Measurements from ENCODE around the gene GDF15.

The GDF15 gene

DNA sequence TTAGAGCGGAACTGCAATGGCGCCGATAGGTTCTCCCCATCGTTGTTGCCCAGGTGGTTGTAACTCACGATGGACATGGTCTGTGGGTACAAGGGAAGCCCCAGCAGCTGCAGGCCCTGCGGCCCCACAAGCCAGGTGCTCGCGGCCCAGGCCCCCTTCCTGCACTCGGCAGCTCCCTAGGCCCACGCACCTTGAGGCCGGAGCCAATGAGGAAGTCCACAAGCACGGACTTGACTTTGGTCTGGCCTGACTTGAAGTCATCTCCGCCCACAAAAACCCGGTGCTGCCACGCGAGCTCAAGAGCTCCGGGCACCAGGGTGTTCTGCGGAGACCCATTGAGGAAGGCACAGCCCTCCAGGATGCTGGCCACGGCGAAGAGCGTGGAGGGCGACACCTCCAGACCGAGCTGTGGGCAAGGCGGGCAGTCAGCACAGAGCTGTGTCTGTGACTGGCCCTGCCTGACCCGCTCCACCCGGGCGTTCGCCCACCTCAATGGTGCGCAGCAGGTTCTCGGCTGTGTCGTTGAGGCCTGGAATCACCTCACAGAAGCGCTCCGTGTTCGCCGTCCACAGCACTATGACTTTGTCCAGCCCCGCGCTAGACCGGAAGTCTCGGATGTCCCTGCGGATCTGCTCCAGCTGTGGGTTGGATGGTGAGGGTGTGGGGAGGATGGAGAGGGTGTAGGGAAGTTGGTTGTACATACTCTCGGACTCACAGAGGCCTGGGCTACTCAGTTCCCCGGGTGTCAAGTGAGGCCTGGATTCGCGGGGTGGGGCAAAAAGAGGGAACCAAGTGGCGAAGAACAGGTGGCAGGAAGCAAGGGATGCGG, 50.1 kb downstream of the GDF15 start:
- H3K9ac ChIP-seq (ENCODE audit: low read depth, low read length, poor library complexity, severe bottlenecking): peak overlapping the region; percentile 69
- H3K4me3 ChIP-seq (ENCODE audit: low read length, poor library complexity, severe bottlenecking): peak overlapping the region; percentile 75
- peaks cover 8% of the 10 kb centered on the region; the same call in 1 of the 2 replicates for H3F3A ChIP-seq (ENCODE audit: low read depth)

GRCh38 chr19:18436671-18437490, 50.9 kb downstream of the GDF15 start:
- no peaks in the 10 kb centered on the region for H3K27me3 ChIP-seq (ENCODE audit: insufficient read depth, low read length, poor library complexity, severe bottlenecking)
- peaks cover 7% of the 10 kb centered on the region for H3K4me1 ChIP-seq (ENCODE audit: insufficient read depth, low read length, poor library complexity, severe bottlenecking)
- H3K9me3 ChIP-seq (ENCODE audit: insufficient read depth, low read depth, low read length): no peaks in the 10 kb centered on the region
- peaks cover 8% of the 10 kb centered on the region; the same call in 1 of the 2 replicates for H3F3A ChIP-seq (ENCODE audit: low read depth)
- H3K4me2 ChIP-seq (ENCODE audit: low read depth, low read length, poor library complexity, severe bottlenecking): peak overlapping the region; percentile 94
- peak overlapping the region; percentile 75 for H3K4me3 ChIP-seq (ENCODE audit: low read length, poor library complexity, severe bottlenecking)
- no peaks in the 10 kb centered on the region for H4K20me1 ChIP-seq (ENCODE audit: insufficient read depth, low read length, poor library complexity, severe bottlenecking)
- TF ChIP-seq, protein P1, sequence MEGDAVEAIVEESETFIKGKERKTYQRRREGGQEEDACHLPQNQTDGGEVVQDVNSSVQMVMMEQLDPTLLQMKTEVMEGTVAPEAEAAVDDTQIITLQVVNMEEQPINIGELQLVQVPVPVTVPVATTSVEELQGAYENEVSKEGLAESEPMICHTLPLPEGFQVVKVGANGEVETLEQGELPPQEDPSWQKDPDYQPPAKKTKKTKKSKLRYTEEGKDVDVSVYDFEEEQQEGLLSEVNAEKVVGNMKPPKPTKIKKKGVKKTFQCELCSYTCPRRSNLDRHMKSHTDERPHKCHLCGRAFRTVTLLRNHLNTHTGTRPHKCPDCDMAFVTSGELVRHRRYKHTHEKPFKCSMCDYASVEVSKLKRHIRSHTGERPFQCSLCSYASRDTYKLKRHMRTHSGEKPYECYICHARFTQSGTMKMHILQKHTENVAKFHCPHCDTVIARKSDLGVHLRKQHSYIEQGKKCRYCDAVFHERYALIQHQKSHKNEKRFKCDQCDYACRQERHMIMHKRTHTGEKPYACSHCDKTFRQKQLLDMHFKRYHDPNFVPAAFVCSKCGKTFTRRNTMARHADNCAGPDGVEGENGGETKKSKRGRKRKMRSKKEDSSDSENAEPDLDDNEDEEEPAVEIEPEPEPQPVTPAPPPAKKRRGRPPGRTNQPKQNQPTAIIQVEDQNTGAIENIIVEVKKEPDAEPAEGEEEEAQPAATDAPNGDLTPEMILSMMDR (conservative IDR thresholded peaks at IDR 0.05; ENCODE audit: low read length): no peak
- no peak for TF ChIP-seq EZH2phosphoT487 (IDR thresholded peaks at IDR 0.05; ENCODE audit: borderline replicate concordance)
- peak overlapping the region; percentile 69 for H3K9ac ChIP-seq (ENCODE audit: low read depth, low read length, poor library complexity, severe bottlenecking)
- no peaks in the 10 kb centered on the region for H3K79me2 ChIP-seq (ENCODE audit: insufficient read depth, low read length)
- peak overlapping the region; percentile 94 for H2AFZ ChIP-seq (ENCODE audit: low read length)
- H3K36me3 ChIP-seq (ENCODE audit: insufficient read depth, low read length): no peaks in the 10 kb centered on the region
- no peaks in the 10 kb centered on the region for H3K9me2 ChIP-seq (replicated peaks; ENCODE audit: low read depth, low read length)

More for the DNA sequence above, 50.1 kb downstream of the GDF15 start:
- Histone ChIP-seq H3K9me3 (ENCODE audit: insufficient read depth, low read depth, low read length) (no peaks in the 10 kb centered on the region), H3K36me3 (ENCODE audit: insufficient read depth, low read length) (no peaks in the 10 kb centered on the region), H4K20me1 (ENCODE audit: insufficient read depth, low read length, poor library complexity, severe bottlenecking) (no peaks in the 10 kb centered on the region), H2AFZ (ENCODE audit: low read length) (no peak overlapping the region), H3K9me2 (replicated peaks; ENCODE audit: low read depth, low read length) (no peaks in the 10 kb centered on the region), H3K27me3 (ENCODE audit: insufficient read depth, low read length, poor library complexity, severe bottlenecking) (no peaks in the 10 kb centered on the region), H3K4me2 (ENCODE audit: low read depth, low read length, poor library complexity, severe bottlenecking) (peak overlapping the region; percentile 94), H3K4me1 (ENCODE audit: insufficient read depth, low read length, poor library complexity, severe bottlenecking) (peaks cover 7% of the 10 kb centered on the region), H3K79me2 (ENCODE audit: insufficient read depth, low read length) (no peaks in the 10 kb centered on the region)
- TF ChIP-seq EZH2phosphoT487 (IDR thresholded peaks at IDR 0.05; ENCODE audit: borderline replicate concordance): no peak
- TF ChIP-seq, protein P1 (conservative IDR thresholded peaks at IDR 0.05; ENCODE audit: low read length): no peak

DNA sequence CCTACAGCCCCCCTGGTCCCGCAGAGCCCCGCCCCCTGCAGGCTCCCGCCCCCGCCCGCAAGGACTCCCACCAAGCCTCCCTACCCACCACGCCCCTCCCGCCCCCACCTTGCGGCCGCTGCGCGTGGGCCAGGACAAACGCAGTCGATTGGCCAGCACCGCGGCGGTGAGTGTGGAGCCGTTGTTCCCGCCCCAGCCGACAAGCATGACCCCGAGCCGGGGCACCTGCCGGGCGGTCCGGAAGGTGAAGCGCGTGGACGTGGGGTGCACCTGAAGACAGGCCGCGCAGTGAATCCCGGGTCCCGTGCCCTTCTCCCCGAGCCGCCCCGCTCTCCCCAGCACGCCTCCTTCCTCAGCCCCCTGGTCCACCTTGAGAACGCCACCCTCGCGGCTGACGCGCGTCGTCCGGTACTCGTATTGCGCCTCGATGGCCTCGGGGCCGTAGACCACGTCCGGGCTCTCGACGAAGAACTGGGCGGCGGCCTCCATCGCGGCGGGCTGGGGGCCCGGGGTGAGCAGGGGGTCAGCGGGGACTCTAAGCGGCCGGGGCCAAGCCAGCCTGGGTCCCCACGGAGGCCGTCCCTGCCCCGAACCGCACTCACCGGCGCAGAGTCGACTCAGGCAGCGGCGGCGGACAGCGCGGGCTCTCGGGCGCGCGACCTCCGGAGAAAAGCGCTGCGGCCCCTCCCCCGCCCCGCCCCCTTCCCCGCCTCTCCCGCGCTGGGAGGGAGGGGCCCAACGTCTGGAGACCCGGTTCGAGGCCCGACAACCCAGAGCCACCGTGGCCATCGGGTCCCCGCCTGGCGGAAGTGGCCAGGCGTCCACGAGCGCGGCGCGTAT, 51.8 kb downstream of the GDF15 start, which contains the start of gene ISYNA1:
Gene ISYNA1, minus strand, starts transcription at position 643 of the 840 bp plus-strand sequence. Its CDS starts 154 bp downstream, at position 489.
- Histone ChIP-seq H3K4me1 (ENCODE audit: insufficient read depth, low read length, poor library complexity, severe bottlenecking) (peaks cover 7% of the 10 kb centered on the region), H3K9me2 (replicated peaks; ENCODE audit: low read depth, low read length) (no peaks in the 10 kb centered on the region), H3F3A (ENCODE audit: low read depth) (peaks cover 8% of the 10 kb centered on the region; the same call in 1 of the 2 replicates), H4K20me1 (ENCODE audit: insufficient read depth, low read length, poor library complexity, severe bottlenecking) (no peaks in the 10 kb centered on the region), H3K27me3 (ENCODE audit: insufficient read depth, low read length, poor library complexity, severe bottlenecking) (no peaks in the 10 kb centered on the region), H3K36me3 (ENCODE audit: insufficient read depth, low read length) (no peaks in the 10 kb centered on the region), H3K9me3 (ENCODE audit: insufficient read depth, low read depth, low read length) (no peaks in the 10 kb centered on the region), H3K4me2 (ENCODE audit: low read depth, low read length, poor library complexity, severe bottlenecking) (peak within 1 kb of the TSS; percentile 94), H2AFZ (ENCODE audit: low read length) (peak within 1 kb of the TSS; percentile 94), H3K4me3 (ENCODE audit: low read length, poor library complexity, severe bottlenecking) (peak within 1 kb of the TSS; percentile 75), H3K79me2 (ENCODE audit: insufficient read depth, low read length) (no peaks in the 10 kb centered on the region), H3K9ac (ENCODE audit: low read depth, low read length, poor library complexity, severe bottlenecking) (peak within 1 kb of the TSS; percentile 69)
- no peak for TF ChIP-seq EZH2phosphoT487 (IDR thresholded peaks at IDR 0.05; ENCODE audit: borderline replicate concordance)
- TF ChIP-seq, protein P1 (conservative IDR thresholded peaks at IDR 0.05; ENCODE audit: low read length): no peak

All from Loucy (cell line).